Suprapubic skin (tissue), 4 donors: ENCODE measurements around the gene KLHL8. TPM values are rescaled to one million over a fixed set of nuclear protein-coding genes. Genes with fewer than 3 reads are reported as not detected.

Experiments used
- DNase-seq, 2 donors: peaks; one replicate each; pipeline ENCODE4 v3.0.0-alpha.2; 2019; ENCODE audit warnings: low spot score in 2 of 2
- H3K27ac ChIP-seq: fragments of 200-600 bp; sonication (generic); one replicate; pipeline ENCODE4 v1.5.1; 2019
- H3K27me3 ChIP-seq: fragments of 200-600 bp; sonication (generic); one replicate; pipeline ENCODE4 v1.5.1; 2019
- H3K36me3 ChIP-seq: fragments of 200-600 bp; sonication (generic); one replicate; pipeline ENCODE4 v1.5.1; 2019
- H3K4me1 ChIP-seq: fragments of 200-600 bp; sonication (generic); one replicate; pipeline ENCODE4 v1.5.1; 2019
- H3K4me3 ChIP-seq: fragments of 200-600 bp; sonication (generic); one replicate; pipeline ENCODE4 v1.5.1; 2019; ENCODE audit warnings: mild to moderate bottlenecking
- H3K9me3 ChIP-seq: fragments of 200-600 bp; sonication (generic); one replicate; pipeline ENCODE4 v1.5.1; 2019
- EP300 ChIP-seq: sonication (generic); formaldehyde crosslinking; IDR thresholded peaks from one replicate; pipeline ENCODE4 v1.6.1; 2017; ENCODE audit warnings: antibody characterized with exemption
- POLR2A ChIP-seq, 2 donors: fragments of 450-650 bp; IDR thresholded peaks; one replicate each; pipeline ENCODE4 v1.6.1; 2017; ENCODE audit warnings: antibody characterized with exemption in 2 of 2, mild to moderate bottlenecking in 2 of 2, moderate library complexity in 2 of 2
- POLR2AphosphoS5 ChIP-seq, 3 donors: sonication (generic); formaldehyde crosslinking; IDR thresholded peaks; one replicate each; pipeline ENCODE4 v1.6.1; 2017; ENCODE audit warnings: antibody characterized with exemption in 3 of 3
- WGBS: methylation state at CpG from one replicate; pipeline ENCODE4 v1.1.5; 2018; 5-methylcytosine and 5-hydroxymethylcytosine counted together
- total RNA-seq, 4 donors: library from RNA; depleted of rRNA; stranded (reverse); fragments of >200 nt; gene quantifications; one replicate each; pipeline ENCODE4 v1.1.0, GENCODE V29; 2016
- TF ChIP-seq, protein P1 (sequence below), 2 donors: fragments of 200-600 bp in 1 of 2; fragments of 450-650 bp in 1 of 2; sonication (generic) in 1 of 2; IDR thresholded peaks; one replicate each; pipeline ENCODE4 v1.5.1; 2016 to 2019; ENCODE audit warnings: antibody characterized with exemption in 2 of 2, mild to moderate bottlenecking in 1 of 2, moderate library complexity in 1 of 2

Gene KLHL8
- total RNA-seq, 4 donors from 2014 or later, result 6.1 to 10.1 (median 7.2) TPM

DNA sequence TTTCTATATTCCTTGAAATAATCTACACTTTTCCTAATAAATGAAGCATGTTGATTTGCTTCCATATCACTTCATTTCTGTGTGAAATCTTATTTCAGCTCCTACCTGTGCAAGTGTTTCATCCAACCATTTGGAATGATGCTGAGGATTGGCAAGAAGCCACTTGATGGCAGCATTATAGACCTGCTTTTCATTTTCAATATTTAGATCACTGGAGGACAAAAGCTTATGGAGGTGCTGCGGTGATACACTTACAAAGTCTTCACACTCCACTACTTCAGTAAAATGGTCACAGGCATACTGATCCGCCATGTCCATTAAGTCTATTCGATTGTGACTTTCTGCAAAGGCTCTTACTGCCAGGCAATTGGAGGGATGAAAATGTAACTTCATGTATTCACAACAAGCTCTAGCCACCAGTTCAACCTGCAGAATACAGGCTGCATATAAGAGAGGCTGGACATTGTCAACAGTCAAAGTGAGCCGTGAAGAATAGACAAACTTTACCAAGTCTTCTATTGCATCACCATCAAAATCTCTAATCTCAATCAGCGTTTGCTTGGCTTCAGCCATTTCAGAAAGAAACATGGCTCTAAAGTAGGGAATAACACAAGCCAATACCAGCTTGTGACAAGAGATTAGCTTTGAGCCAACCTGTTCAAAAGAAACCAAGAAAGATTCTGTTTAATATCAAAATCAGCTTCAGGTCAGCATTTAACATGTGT lies 35.1 kb downstream of the KLHL8 start:
- Histone ChIP-seq H3K36me3 (no peaks in the 10 kb centered on the region), H3K27ac (no peak overlapping the region), H3K4me3 (no peak overlapping the region), H3K9me3 (no peaks in the 10 kb centered on the region), H3K27me3 (no peaks in the 10 kb centered on the region), H3K4me1 (no peaks in the 10 kb centered on the region)
- DNase-seq, result no peak
- TF ChIP-seq, protein P1, sequence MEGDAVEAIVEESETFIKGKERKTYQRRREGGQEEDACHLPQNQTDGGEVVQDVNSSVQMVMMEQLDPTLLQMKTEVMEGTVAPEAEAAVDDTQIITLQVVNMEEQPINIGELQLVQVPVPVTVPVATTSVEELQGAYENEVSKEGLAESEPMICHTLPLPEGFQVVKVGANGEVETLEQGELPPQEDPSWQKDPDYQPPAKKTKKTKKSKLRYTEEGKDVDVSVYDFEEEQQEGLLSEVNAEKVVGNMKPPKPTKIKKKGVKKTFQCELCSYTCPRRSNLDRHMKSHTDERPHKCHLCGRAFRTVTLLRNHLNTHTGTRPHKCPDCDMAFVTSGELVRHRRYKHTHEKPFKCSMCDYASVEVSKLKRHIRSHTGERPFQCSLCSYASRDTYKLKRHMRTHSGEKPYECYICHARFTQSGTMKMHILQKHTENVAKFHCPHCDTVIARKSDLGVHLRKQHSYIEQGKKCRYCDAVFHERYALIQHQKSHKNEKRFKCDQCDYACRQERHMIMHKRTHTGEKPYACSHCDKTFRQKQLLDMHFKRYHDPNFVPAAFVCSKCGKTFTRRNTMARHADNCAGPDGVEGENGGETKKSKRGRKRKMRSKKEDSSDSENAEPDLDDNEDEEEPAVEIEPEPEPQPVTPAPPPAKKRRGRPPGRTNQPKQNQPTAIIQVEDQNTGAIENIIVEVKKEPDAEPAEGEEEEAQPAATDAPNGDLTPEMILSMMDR (IDR thresholded peaks at IDR 0.05), result no peak
- TF ChIP-seq POLR2A (IDR thresholded peaks at IDR 0.05) (no peak), EP300 (no peak), POLR2AphosphoS5 (IDR thresholded peaks at IDR 0.05) (no peak)
- 94% methylated on average over 5 of the region's 5 CpGs for WGBS

DNA sequence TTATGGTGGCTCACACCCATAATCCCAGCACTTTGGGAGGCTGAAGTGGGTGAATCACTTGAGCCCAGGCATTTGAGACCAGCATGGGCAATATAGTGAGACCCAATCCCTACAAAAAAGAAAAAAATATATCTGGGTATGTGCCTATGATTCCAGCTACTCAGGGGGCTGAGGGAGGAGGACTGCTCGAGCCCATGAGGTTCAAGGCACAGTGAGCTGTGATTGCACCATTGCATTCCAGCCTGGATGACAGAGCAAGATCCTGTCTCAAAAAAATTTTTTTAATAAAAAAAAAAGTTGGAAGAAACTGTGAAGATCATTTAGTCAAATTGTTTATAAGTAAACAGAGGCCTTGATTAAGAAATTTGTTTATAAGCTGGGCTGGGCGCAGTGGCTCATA lies 39.7 kb downstream of the KLHL8 start:
- Histone ChIP-seq H3K27ac (no peak overlapping the region), H3K9me3 (no peaks in the 10 kb centered on the region), H3K4me3 (no peak overlapping the region), H3K27me3 (no peaks in the 10 kb centered on the region), H3K4me1 (no peaks in the 10 kb centered on the region), H3K36me3 (no peaks in the 10 kb centered on the region)
- TF ChIP-seq POLR2AphosphoS5 (IDR thresholded peaks at IDR 0.05) (no peak), POLR2A (IDR thresholded peaks at IDR 0.05) (no peak), EP300 (no peak)
- TF ChIP-seq, protein P1 (IDR thresholded peaks at IDR 0.05), result no peak
- DNase-seq, result no peak
- WGBS, result 96% methylated on average over 2 of the region's 2 CpGs

DNA sequence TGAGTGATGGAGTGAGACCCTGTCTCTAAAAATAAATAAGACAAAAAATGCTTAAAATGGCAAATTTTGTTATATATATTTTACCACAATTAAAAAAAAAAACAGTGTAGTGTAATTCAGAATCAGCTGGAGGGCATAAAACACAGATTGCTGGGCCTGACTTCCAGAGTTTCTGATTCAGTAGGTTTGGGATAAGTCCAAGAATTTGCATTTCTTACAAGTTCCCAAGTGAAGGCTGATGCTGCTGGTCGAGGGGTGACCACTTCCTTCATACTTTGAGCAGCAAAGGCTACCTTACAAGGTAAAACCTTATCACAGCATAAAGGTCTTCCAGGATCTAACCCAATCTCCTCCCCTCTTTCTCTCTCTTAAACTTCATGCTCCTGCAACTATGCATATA lies 40.7 kb downstream of the KLHL8 start:
- no peaks in the 10 kb centered on the region for H3K4me1 ChIP-seq
- no peak for DNase-seq
- H3K36me3 ChIP-seq, result no peaks in the 10 kb centered on the region
- 89% methylated on average over 1 of the region's 1 CpG for WGBS
- no peaks in the 10 kb centered on the region for H3K27me3 ChIP-seq
- no peak overlapping the region for H3K4me3 ChIP-seq
- TF ChIP-seq POLR2AphosphoS5 (IDR thresholded peaks at IDR 0.05) (no peak), POLR2A (IDR thresholded peaks at IDR 0.05) (no peak), EP300 (no peak)
- TF ChIP-seq, protein P1 (IDR thresholded peaks at IDR 0.05), result no peak
- H3K27ac ChIP-seq, result no peak overlapping the region
- H3K9me3 ChIP-seq, result no peaks in the 10 kb centered on the region

DNA sequence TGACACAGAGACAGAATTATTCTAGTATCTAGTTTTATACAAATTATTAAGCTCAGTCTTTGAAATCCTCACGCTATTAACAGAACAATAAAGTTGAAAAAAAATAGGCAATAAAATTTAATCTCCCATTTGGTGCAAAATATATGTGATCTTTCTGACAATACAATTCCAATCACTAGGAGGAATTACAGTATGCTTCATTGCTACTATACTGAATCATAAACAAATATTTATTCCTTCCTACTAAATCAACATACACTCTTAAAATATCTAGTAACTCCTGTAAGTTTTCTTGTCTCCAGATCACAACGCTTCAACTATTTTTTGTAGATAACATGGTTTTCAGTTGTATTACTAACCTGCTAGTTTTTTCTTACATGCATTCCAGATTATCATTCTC lies 45.7 kb downstream of the KLHL8 start:
- H3K27ac ChIP-seq, result no peak overlapping the region
- TF ChIP-seq EP300 (no peak), POLR2AphosphoS5 (IDR thresholded peaks at IDR 0.05) (no peak), POLR2A (IDR thresholded peaks at IDR 0.05) (no peak)
- TF ChIP-seq, protein P1 (IDR thresholded peaks at IDR 0.05), result no peak
- no peaks in the 10 kb centered on the region for H3K27me3 ChIP-seq
- no peak overlapping the region for H3K4me3 ChIP-seq
- no peak for DNase-seq
- H3K9me3 ChIP-seq, result no peaks in the 10 kb centered on the region
- no peaks in the 10 kb centered on the region for H3K4me1 ChIP-seq
- 99% methylated on average over 2 of the region's 2 CpGs for WGBS
- H3K36me3 ChIP-seq, result peaks cover 11% of the 10 kb centered on the region

DNA sequence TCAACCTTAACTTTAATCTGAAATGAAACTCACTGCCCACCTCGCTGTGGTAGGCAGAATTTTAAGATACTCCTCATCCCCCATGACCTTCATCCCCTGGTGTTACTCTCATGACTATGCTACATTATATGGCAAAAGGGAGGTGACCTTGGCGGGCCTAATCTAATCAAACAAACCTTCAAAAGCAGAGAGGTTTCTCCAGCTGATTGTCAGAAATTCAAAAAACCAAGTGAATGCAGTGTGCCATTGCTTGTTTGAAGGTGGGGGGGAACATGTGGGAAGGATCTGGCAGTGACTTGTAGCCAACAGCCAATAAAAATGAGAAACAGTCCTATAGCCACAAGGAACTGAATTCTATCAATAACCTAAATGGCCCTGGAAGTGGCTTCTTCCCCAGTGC lies 48.5 kb downstream of the KLHL8 start:
- 97% methylated on average over 2 of the region's 2 CpGs for WGBS

More for the DNA sequence above, 48.5 kb downstream of the KLHL8 start:
- Histone ChIP-seq H3K27ac (no peak overlapping the region), H3K4me1 (no peaks in the 10 kb centered on the region), H3K9me3 (no peaks in the 10 kb centered on the region), H3K27me3 (no peaks in the 10 kb centered on the region), H3K4me3 (no peak overlapping the region), H3K36me3 (peaks cover 13% of the 10 kb centered on the region)
- TF ChIP-seq EP300 (no peak), POLR2A (IDR thresholded peaks at IDR 0.05) (no peak), POLR2AphosphoS5 (IDR thresholded peaks at IDR 0.05) (no peak)
- TF ChIP-seq, protein P1 (IDR thresholded peaks at IDR 0.05), result no peak
- no peak for DNase-seq
